AG09309 (cell line): ENCODE results near the gene MBNL1.

ENCODE experiments used
- DNase-seq: peaks from one replicate; pipeline ENCODE4 v3.0.0-alpha.2; 2010; ENCODE audit warnings: low read depth
- H3K4me3 ChIP-seq: 2 replicates; pipeline ENCODE4 v1.5.1; 2011; ENCODE audit warnings: mild to moderate bottlenecking, low read depth, low read length, moderate library complexity; ENCODE audit not compliant: control insufficient read depth
- CTCF ChIP-seq: IDR thresholded peaks from 2 replicates; pipeline ENCODE4 v1.5.1; 2011; ENCODE audit warnings: mild to moderate bottlenecking, low read depth, low read length, inconsistent platforms; ENCODE audit not compliant: insufficient read depth, control insufficient read depth; ENCODE audit errors: missing control alignments

Gene MBNL1

GRCh38 chr3:152384412-152384811, 115.7 kb downstream of the MBNL1 start:
- DNase-seq = no peak
- TF ChIP-seq CTCF = no peak
- no peak overlapping the region for H3K4me3 ChIP-seq

GRCh38 chr3:152385761-152386160, 117.0 kb downstream of the MBNL1 start:
- peak; percentile 40 for DNase-seq
- no peak for TF ChIP-seq CTCF
- H3K4me3 ChIP-seq = no peak overlapping the region

GRCh38 chr3:152386208-152386607, 117.5 kb downstream of the MBNL1 start:
- TF ChIP-seq CTCF = no peak
- DNase-seq = no peak
- H3K4me3 ChIP-seq = no peak overlapping the region

- no peak overlapping the region for H3K4me3 ChIP-seq
- TF ChIP-seq CTCF = no peak
- no peak for DNase-seq
These were observed 119.9 kb downstream of the MBNL1 start for GRCh38 chr3:152388631-152389030.

GRCh38 chr3:152389316-152389934, 120.7 kb downstream of the MBNL1 start:
- TF ChIP-seq CTCF = no peak
- no peak for DNase-seq
- H3K4me3 ChIP-seq = no peak overlapping the region

GRCh38 chr3:152390647-152391046, 121.9 kb downstream of the MBNL1 start:
- H3K4me3 ChIP-seq = no peak overlapping the region
- no peak for TF ChIP-seq CTCF
- DNase-seq = no peak

GRCh38 chr3:152391671-152392070, 122.9 kb downstream of the MBNL1 start:
- no peak for TF ChIP-seq CTCF
- no peak overlapping the region for H3K4me3 ChIP-seq

More at GRCh38 chr3:152391671-152392070, 122.9 kb downstream of the MBNL1 start:
- no peak for DNase-seq
